Central memory CD4-positive, alpha-beta T cell (primary cell): Measurements from ENCODE around the gene BIRC2.

Source experiments
- DNase-seq: peaks from one replicate; pipeline ENCODE4 v3.0.0; 2022
- total RNA-seq, 3 experiments: gene quantifications; one replicate each; lab custom pipeline; 2026; lab: John Stamatoyannopoulos, UW

Gene BIRC2
- 83.2 to 339 (median 198) reads per million in 3 experiments for total RNA-seq

GRCh38 chr11:102346748-102347461 is at the start of gene BIRC2:
TSS of gene BIRC2 (plus strand) at chr11:102347214. CDS start at chr11:102349855, 2,641 bp downstream.
- DNase-seq = peak; percentile 95

- DNase-seq = peak; percentile 69
These were observed 46.2 kb upstream of the BIRC2 start for GRCh38 chr11:102300837-102301236.

- DNase-seq = no peak
These were observed 44.8 kb upstream of the BIRC2 start for GRCh38 chr11:102302241-102302640.

GRCh38 chr11:102304686-102305085 is 42.3 kb upstream of the BIRC2 start:
- no peak for DNase-seq

GRCh38 chr11:102305352-102306047 is 41.5 kb upstream of the BIRC2 start:
- DNase-seq = no peak

- DNase-seq = no peak
These were observed 40.9 kb upstream of the BIRC2 start for GRCh38 chr11:102306048-102306597.

GRCh38 chr11:102306817-102307726 is 39.9 kb upstream of the BIRC2 start:
- peak; percentile 77 for DNase-seq

GRCh38 chr11:102307727-102308038 is 39.3 kb upstream of the BIRC2 start:
- no peak for DNase-seq

GRCh38 chr11:102309621-102310541 is 37.1 kb upstream of the BIRC2 start:
- no peak for DNase-seq

- no peak for DNase-seq
These were observed 34.3 kb upstream of the BIRC2 start for GRCh38 chr11:102312667-102313066.

- DNase-seq = peak; percentile 30
These were observed 33.6 kb upstream of the BIRC2 start for GRCh38 chr11:102313238-102313940.

- DNase-seq = no peak
These were observed 32.2 kb upstream of the BIRC2 start for GRCh38 chr11:102314784-102315183.

GRCh38 chr11:102316346-102316904 is 30.6 kb upstream of the BIRC2 start:
- DNase-seq = peak; percentile 44

GRCh38 chr11:102317099-102317767 is 29.8 kb upstream of the BIRC2 start, which contains the start of gene BIRC3:
TSS of gene BIRC3 (plus strand) at chr11:102317484. CDS start at chr11:102324510, 7,026 bp downstream.
- DNase-seq = peak; percentile 98

- DNase-seq = no peak
These were observed 29.3 kb upstream of the BIRC2 start for GRCh38 chr11:102317768-102318103.

- peak; percentile 62 for DNase-seq
These were observed 28.5 kb upstream of the BIRC2 start for GRCh38 chr11:102318469-102318868.

- no peak for DNase-seq
These were observed 27.5 kb upstream of the BIRC2 start for GRCh38 chr11:102319544-102319943.

- DNase-seq = no peak
These were observed 26.8 kb upstream of the BIRC2 start for GRCh38 chr11:102320188-102320587.

- DNase-seq = no peak
These were observed 26.3 kb upstream of the BIRC2 start for GRCh38 chr11:102320679-102321078.

- DNase-seq = peak; percentile 42
These were observed 24.5 kb upstream of the BIRC2 start for GRCh38 chr11:102322560-102322959.
